SK-N-SH treated with all-trans-retinoic acid at 6 μM for 48 hours (cell line): Measurements from ENCODE around the gene TFDP1.

ENCODE experiments used
- ATAC-seq: fragments of 200-7000 bp; cut with Tn5 transposase; 3 replicates; pipeline ENCODE4 v1.9.1; 2020; ENCODE audit warnings: mild to moderate bottlenecking, moderate library complexity
- BACH2 ChIP-seq: fragments of 250-450 bp; sonication (Bioruptor Pico); IDR thresholded peaks from 2 replicates; pipeline ENCODE4 v1.9.0; 2021; ENCODE audit warnings: mild to moderate bottlenecking, borderline replicate concordance
- CSDC2 ChIP-seq: fragments of 250-450 bp; sonication (Bioruptor Pico); IDR thresholded peaks from 2 replicates; pipeline ENCODE4 v1.5.0; 2020; ENCODE audit warnings: mild to moderate bottlenecking, moderate library complexity
- ESRRG ChIP-seq: fragments of 250-450 bp; sonication (Bioruptor Pico); IDR thresholded peaks from 2 replicates; pipeline ENCODE4 v1.6.1; 2021; ENCODE audit warnings: mild to moderate bottlenecking
- GLIS3 ChIP-seq: fragments of 250-450 bp; sonication (Bioruptor Pico); IDR thresholded peaks from 2 replicates; pipeline ENCODE4 v1.5.0; 2020; ENCODE audit warnings: mild to moderate bottlenecking, moderate library complexity
- ISL1 ChIP-seq: fragments of 250-450 bp; sonication (Bioruptor Pico); IDR thresholded peaks from 2 replicates; pipeline ENCODE4 v2.1.2; 2022; ENCODE audit warnings: mild to moderate bottlenecking, moderate library complexity
- OSR1 ChIP-seq: fragments of 250-450 bp; sonication (Bioruptor Pico); IDR thresholded peaks from 2 replicates; pipeline ENCODE4 v1.8.0; 2022; ENCODE audit warnings: moderate library complexity, mild to moderate bottlenecking, inconsistent platforms
- PPARA ChIP-seq: fragments of 250-450 bp; sonication (Bioruptor Pico); IDR thresholded peaks from 2 replicates; pipeline ENCODE4 v1.5.0; 2020; ENCODE audit warnings: mild to moderate bottlenecking, borderline replicate concordance
- RARB ChIP-seq: fragments of 250-450 bp; sonication (Bioruptor Pico); IDR thresholded peaks from 2 replicates; pipeline ENCODE4 v1.8.0; 2021; ENCODE audit warnings: mild to moderate bottlenecking, moderate library complexity
- SNAI2 ChIP-seq: fragments of 250-450 bp; sonication (Bioruptor Pico); IDR thresholded peaks from 2 replicates; pipeline ENCODE4 v1.5.0; 2020; ENCODE audit warnings: mild to moderate bottlenecking, moderate library complexity
- TOX ChIP-seq: fragments of 250-450 bp; sonication (Bioruptor Pico); IDR thresholded peaks from 2 replicates; pipeline ENCODE4 v1.8.0; 2021; ENCODE audit warnings: mild to moderate bottlenecking, moderate library complexity, borderline replicate concordance
- ZC3H10 ChIP-seq: fragments of 250-450 bp; sonication (Bioruptor Pico); IDR thresholded peaks from 2 replicates; pipeline ENCODE4 v1.5.1; 2021; ENCODE audit warnings: mild to moderate bottlenecking, moderate library complexity
- ZFP3 ChIP-seq: fragments of 250-450 bp; sonication (Bioruptor Pico); IDR thresholded peaks from 2 replicates; pipeline ENCODE4 v1.5.0; 2020; ENCODE audit warnings: mild to moderate bottlenecking, moderate library complexity
- ZFP30 ChIP-seq: fragments of 450-650 bp; formaldehyde crosslinking; IDR thresholded peaks from 2 replicates; pipeline ENCODE4 v1.5.0; 2022; ENCODE audit warnings: mild to moderate bottlenecking, moderate library complexity
- ZNF565 ChIP-seq: fragments of 450-650 bp; formaldehyde crosslinking; conservative IDR thresholded peaks from 2 replicates; pipeline ENCODE4 v1.5.0; 2020; ENCODE audit warnings: low read depth, mild to moderate bottlenecking, moderate library complexity
- ZNF70 ChIP-seq: fragments of 450-650 bp; formaldehyde crosslinking; IDR thresholded peaks from 2 replicates; pipeline ENCODE4 v1.5.0; 2020; ENCODE audit warnings: mild to moderate bottlenecking, moderate library complexity
- TF ChIP-seq, protein P1 (sequence below): fragments of 250-450 bp; sonication (Bioruptor Pico); IDR thresholded peaks from 2 replicates; pipeline ENCODE4 v1.8.0; 2020; ENCODE audit warnings: mild to moderate bottlenecking, moderate library complexity, borderline replicate concordance
- TF ChIP-seq, protein P2 (sequence below): fragments of 250-450 bp; sonication (Bioruptor Pico); IDR thresholded peaks from 2 replicates; pipeline ENCODE4 v1.5.1; 2020; ENCODE audit warnings: low read depth, mild to moderate bottlenecking, moderate library complexity
- TF ChIP-seq, protein P3 (sequence below): fragments of 250-450 bp; sonication (Bioruptor Pico); IDR thresholded peaks from 2 replicates; pipeline ENCODE4 v1.5.0; 2020; ENCODE audit warnings: mild to moderate bottlenecking, moderate library complexity
- TF ChIP-seq, protein P4 (sequence below): fragments of 250-450 bp; sonication (Bioruptor Pico); IDR thresholded peaks from 2 replicates; pipeline ENCODE4 v1.5.1; 2021; ENCODE audit warnings: mild to moderate bottlenecking, moderate library complexity
- TF ChIP-seq, protein P5 (sequence below): fragments of 250-450 bp; sonication (Bioruptor Pico); IDR thresholded peaks from 2 replicates; pipeline ENCODE4 v1.8.0; 2021; ENCODE audit warnings: low read depth, mild to moderate bottlenecking, moderate library complexity, borderline replicate concordance

Gene TFDP1

DNA sequence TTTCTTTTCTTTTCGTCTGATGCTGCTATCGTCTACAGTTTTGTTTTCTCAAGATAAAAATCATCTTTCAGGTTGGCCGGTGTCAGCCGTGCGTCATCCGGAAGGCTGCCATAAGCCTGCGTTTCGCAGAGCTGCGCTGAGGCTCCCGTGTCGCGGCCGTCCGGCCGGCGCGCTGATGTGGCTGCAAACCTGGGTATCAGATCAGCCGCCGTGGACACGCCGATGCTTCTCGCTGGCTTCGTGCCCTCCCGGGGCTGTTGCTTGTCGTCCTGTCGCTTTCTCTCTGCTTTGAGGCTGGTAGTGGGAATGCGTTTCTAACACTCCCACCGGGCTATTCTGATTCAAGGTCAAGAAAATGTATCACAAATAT is 45.9 kb upstream of the TFDP1 start (continued):
- TF ChIP-seq, protein P1, sequence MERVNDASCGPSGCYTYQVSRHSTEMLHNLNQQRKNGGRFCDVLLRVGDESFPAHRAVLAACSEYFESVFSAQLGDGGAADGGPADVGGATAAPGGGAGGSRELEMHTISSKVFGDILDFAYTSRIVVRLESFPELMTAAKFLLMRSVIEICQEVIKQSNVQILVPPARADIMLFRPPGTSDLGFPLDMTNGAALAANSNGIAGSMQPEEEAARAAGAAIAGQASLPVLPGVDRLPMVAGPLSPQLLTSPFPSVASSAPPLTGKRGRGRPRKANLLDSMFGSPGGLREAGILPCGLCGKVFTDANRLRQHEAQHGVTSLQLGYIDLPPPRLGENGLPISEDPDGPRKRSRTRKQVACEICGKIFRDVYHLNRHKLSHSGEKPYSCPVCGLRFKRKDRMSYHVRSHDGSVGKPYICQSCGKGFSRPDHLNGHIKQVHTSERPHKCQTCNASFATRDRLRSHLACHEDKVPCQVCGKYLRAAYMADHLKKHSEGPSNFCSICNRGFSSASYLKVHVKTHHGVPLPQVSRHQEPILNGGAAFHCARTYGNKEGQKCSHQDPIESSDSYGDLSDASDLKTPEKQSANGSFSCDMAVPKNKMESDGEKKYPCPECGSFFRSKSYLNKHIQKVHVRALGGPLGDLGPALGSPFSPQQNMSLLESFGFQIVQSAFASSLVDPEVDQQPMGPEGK, result no peak

DNA sequence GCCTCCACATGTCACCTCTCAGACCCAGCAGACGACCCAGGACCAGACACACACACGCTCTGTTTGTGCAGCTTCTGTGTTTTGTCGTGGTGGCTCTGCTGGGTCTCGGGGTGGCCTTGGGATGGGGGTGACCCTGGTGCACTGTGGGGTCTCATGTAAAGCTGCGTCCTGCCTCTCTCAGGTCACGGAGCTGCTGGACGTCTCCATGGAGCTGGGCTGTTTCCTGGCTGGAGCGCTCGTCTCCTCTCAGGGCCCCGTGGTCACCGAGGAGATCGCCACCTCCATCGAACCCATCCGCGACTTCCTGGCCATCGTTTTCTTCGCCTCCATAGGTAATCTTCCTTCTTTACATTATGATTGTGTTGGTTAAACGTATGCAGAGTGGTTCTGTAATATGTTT is 45.4 kb upstream of the TFDP1 start:
- ATAC-seq, result no peak
- TF ChIP-seq ZNF70 (CRISPR knock-in tag) (no peak), TOX (no peak), RARB (CRISPR knock-in tag) (no peak), BACH2 (CRISPR knock-in tag) (no peak), GLIS3 (no peak), CSDC2 (CRISPR knock-in tag) (no peak), PPARA (CRISPR knock-in tag) (no peak), OSR1 (no peak), ZFP30 (CRISPR knock-in tag) (no peak), ZNF565 (CRISPR knock-in tag) (no peak)
- TF ChIP-seq, protein P2, sequence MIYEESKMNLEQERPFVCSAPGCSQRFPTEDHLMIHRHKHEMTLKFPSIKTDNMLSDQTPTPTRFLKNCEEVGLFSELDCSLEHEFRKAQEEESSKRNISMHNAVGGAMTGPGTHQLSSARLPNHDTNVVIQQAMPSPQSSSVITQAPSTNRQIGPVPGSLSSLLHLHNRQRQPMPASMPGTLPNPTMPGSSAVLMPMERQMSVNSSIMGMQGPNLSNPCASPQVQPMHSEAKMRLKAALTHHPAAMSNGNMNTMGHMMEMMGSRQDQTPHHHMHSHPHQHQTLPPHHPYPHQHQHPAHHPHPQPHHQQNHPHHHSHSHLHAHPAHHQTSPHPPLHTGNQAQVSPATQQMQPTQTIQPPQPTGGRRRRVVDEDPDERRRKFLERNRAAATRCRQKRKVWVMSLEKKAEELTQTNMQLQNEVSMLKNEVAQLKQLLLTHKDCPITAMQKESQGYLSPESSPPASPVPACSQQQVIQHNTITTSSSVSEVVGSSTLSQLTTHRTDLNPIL (CRISPR knock-in tag), result no peak

DNA sequence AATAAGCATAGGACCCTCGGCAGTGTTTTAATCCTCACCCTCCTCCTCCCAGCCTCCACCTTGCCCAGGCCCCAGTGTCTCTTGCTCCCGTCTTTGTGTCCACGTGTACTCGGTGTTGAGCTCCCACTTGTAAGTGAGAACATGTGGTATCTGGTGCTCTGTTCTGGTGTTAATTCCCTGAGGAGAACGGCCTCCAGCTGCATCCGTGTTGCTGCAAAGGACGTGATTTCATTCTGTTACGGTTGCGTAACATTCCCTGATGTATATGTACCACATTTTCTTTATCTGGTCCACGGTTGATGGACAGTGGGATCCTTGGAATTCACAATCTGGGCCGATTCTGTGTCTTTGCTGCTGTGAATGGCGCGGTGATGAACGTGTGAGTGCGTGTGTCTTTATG is 44.7 kb upstream of the TFDP1 start:
- TF ChIP-seq ZNF565 (CRISPR knock-in tag) (no peak), ZC3H10 (CRISPR knock-in tag) (no peak), ISL1 (CRISPR knock-in tag) (no peak), ZFP30 (CRISPR knock-in tag) (no peak)
- TF ChIP-seq, protein P2 (CRISPR knock-in tag), result no peak
- no peak for ATAC-seq

DNA sequence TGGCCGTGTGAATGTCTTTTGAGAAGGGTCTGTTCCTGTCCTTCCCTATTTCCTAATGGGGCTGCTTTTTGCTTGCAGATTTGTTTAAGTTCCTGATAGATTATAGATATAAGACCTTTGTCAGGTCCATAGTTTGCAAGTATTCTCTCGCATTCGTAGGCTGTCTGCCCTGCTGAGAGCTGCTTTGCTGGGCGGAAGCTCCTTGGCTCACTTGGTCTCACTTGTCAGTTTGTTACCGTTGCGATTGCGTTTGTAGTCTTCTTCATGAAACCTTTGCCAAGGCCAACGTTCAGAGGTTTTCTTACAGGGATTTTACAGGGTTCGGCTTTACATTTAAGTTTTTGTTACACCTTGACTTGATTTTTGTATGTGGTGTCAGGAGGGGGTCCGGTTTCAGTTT is 44.0 kb upstream of the TFDP1 start:
- no peak for ATAC-seq

More for the DNA sequence above, 44.0 kb upstream of the TFDP1 start:
- TF ChIP-seq ZFP3 (CRISPR knock-in tag) (no peak), ZFP30 (CRISPR knock-in tag) (no peak), ESRRG (no peak), OSR1 (no peak), ZNF70 (CRISPR knock-in tag) (no peak), TOX (no peak), ISL1 (CRISPR knock-in tag) (no peak), BACH2 (CRISPR knock-in tag) (no peak), SNAI2 (CRISPR knock-in tag) (no peak)
- TF ChIP-seq, protein P3, sequence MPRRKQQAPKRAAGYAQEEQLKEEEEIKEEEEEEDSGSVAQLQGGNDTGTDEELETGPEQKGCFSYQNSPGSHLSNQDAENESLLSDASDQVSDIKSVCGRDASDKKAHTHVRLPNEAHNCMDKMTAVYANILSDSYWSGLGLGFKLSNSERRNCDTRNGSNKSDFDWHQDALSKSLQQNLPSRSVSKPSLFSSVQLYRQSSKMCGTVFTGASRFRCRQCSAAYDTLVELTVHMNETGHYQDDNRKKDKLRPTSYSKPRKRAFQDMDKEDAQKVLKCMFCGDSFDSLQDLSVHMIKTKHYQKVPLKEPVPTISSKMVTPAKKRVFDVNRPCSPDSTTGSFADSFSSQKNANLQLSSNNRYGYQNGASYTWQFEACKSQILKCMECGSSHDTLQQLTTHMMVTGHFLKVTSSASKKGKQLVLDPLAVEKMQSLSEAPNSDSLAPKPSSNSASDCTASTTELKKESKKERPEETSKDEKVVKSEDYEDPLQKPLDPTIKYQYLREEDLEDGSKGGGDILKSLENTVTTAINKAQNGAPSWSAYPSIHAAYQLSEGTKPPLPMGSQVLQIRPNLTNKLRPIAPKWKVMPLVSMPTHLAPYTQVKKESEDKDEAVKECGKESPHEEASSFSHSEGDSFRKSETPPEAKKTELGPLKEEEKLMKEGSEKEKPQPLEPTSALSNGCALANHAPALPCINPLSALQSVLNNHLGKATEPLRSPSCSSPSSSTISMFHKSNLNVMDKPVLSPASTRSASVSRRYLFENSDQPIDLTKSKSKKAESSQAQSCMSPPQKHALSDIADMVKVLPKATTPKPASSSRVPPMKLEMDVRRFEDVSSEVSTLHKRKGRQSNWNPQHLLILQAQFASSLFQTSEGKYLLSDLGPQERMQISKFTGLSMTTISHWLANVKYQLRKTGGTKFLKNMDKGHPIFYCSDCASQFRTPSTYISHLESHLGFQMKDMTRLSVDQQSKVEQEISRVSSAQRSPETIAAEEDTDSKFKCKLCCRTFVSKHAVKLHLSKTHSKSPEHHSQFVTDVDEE (CRISPR knock-in tag), result no peak
- TF ChIP-seq, protein P1, result no peak
- TF ChIP-seq, protein P2 (CRISPR knock-in tag), result no peak
- TF ChIP-seq, protein P4, sequence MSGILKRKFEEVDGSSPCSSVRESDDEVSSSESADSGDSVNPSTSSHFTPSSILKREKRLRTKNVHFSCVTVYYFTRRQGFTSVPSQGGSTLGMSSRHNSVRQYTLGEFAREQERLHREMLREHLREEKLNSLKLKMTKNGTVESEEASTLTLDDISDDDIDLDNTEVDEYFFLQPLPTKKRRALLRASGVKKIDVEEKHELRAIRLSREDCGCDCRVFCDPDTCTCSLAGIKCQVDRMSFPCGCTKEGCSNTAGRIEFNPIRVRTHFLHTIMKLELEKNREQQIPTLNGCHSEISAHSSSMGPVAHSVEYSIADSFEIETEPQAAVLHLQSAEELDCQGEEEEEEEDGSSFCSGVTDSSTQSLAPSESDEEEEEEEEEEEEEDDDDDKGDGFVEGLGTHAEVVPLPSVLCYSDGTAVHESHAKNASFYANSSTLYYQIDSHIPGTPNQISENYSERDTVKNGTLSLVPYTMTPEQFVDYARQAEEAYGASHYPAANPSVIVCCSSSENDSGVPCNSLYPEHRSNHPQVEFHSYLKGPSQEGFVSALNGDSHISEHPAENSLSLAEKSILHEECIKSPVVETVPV, result no peak
- TF ChIP-seq, protein P5, sequence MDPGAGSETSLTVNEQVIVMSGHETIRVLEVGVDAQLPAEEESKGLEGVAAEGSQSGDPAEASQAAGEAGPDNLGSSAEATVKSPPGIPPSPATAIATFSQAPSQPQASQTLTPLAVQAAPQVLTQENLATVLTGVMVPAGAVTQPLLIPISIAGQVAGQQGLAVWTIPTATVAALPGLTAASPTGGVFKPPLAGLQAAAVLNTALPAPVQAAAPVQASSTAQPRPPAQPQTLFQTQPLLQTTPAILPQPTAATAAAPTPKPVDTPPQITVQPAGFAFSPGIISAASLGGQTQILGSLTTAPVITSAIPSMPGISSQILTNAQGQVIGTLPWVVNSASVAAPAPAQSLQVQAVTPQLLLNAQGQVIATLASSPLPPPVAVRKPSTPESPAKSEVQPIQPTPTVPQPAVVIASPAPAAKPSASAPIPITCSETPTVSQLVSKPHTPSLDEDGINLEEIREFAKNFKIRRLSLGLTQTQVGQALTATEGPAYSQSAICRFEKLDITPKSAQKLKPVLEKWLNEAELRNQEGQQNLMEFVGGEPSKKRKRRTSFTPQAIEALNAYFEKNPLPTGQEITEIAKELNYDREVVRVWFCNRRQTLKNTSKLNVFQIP (CRISPR knock-in tag), result no peak
